ENCODE data around the gene ERMP1.

The ERMP1 gene

GRCh38 chr9:5764130-5764868, 68.6 kb downstream of the ERMP1 start:
- Histone ChIP-seq H3K4me1 (ENCODE audit: control insufficient read depth in 5 of 5, insufficient read depth in 5 of 5, low read length in 5 of 5) (no peaks in the 10 kb centered on the region), H3K27ac (ENCODE audit: low read depth, low read length) (no peak overlapping the region), H3K27me3 (ENCODE audit: control insufficient read depth in 5 of 5, insufficient read depth in 4 of 5, low read length in 5 of 5) (no peaks in the 10 kb centered on the region), H3K4me3 (ENCODE audit: low read depth in 1 of 5, low read length in 5 of 5) (no peak overlapping the region), H3K36me3 (ENCODE audit: control insufficient read depth in 5 of 5, insufficient read depth in 5 of 5, low read length in 5 of 5) (peaks cover 63 to 87% (median 71%) of the 10 kb centered on the region in 5 donors), H3K9ac (ENCODE audit: low read length in 5 of 5) (no peak overlapping the region), H3K9me3 (ENCODE audit: control insufficient read depth in 5 of 5, low read length in 5 of 5) (no peaks in the 10 kb centered on the region)

DNA sequence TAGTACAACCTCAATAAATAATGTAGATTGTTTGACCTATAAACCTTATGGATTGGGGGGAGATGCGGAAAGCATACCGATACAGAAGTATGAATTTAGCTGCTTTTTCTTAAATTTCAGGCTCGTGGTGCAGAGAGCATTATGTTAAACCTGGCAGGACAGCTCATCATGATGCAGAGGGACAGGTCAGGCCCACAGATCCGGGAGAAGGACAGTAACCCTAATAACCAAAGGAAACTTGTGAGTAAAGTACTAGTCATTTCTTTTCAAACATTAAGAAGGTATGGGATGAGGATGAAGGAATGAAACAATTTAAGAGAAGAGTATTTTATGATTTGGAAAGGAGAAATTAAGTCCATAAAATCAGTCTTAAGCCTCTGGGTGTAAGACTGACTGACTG, 70.5 kb downstream of the ERMP1 start:
- no peak overlapping the region for H3K9ac ChIP-seq (ENCODE audit: low read length in 5 of 5)
- peaks cover 58 to 83% (median 69%) of the 10 kb centered on the region in 5 donors for H3K36me3 ChIP-seq (ENCODE audit: control insufficient read depth in 5 of 5, insufficient read depth in 5 of 5, low read length in 5 of 5)
- no peak overlapping the region for H3K4me3 ChIP-seq (ENCODE audit: low read depth in 1 of 5, low read length in 5 of 5)
- no peak overlapping the region for H3K27ac ChIP-seq (ENCODE audit: low read depth, low read length)
- H3K27me3 ChIP-seq (ENCODE audit: control insufficient read depth in 5 of 5, insufficient read depth in 4 of 5, low read length in 5 of 5): no peaks in the 10 kb centered on the region
- no peaks in the 10 kb centered on the region for H3K4me1 ChIP-seq (ENCODE audit: control insufficient read depth in 5 of 5, insufficient read depth in 5 of 5, low read length in 5 of 5)
- no peaks in the 10 kb centered on the region for H3K9me3 ChIP-seq (ENCODE audit: control insufficient read depth in 5 of 5, low read length in 5 of 5)

DNA sequence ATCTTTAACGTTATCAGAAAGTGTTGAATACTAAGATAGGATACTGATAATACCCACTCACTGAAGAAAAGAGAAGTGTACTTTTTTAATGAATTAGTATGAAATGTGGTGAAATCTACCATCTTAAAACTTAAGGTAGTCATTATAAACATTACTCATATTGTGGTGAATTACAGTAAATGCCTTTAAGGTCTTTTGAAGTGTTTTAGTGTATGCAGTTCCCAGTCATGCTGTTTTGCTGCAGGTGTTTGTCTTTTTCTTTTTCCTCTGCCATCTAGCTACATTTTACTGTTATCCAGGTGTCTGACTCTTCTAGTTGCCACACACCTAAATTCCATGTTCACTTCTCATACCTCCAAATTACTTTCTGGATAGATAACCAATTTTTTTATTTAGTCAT, 72.6 kb downstream of the ERMP1 start:
- H3K27me3 ChIP-seq (ENCODE audit: control insufficient read depth in 5 of 5, insufficient read depth in 4 of 5, low read length in 5 of 5): no peaks in the 10 kb centered on the region
- no peak overlapping the region for H3K9ac ChIP-seq (ENCODE audit: low read length in 5 of 5)
- H3K4me3 ChIP-seq (ENCODE audit: low read depth in 1 of 5, low read length in 5 of 5): no peak overlapping the region
- no peak overlapping the region for H3K27ac ChIP-seq (ENCODE audit: low read depth, low read length)
- H3K4me1 ChIP-seq (ENCODE audit: control insufficient read depth in 5 of 5, insufficient read depth in 5 of 5, low read length in 5 of 5): no peaks in the 10 kb centered on the region
- no peaks in the 10 kb centered on the region for H3K9me3 ChIP-seq (ENCODE audit: control insufficient read depth in 5 of 5, low read length in 5 of 5)
- peaks cover 54 to 77% (median 68%) of the 10 kb centered on the region in 5 donors for H3K36me3 ChIP-seq (ENCODE audit: control insufficient read depth in 5 of 5, insufficient read depth in 5 of 5, low read length in 5 of 5)

- Histone ChIP-seq H3K9ac (ENCODE audit: low read length in 5 of 5) (no peak overlapping the region), H3K4me1 (ENCODE audit: control insufficient read depth in 5 of 5, insufficient read depth in 5 of 5, low read length in 5 of 5) (no peaks in the 10 kb centered on the region), H3K27ac (ENCODE audit: low read depth, low read length) (no peak overlapping the region), H3K27me3 (ENCODE audit: control insufficient read depth in 5 of 5, insufficient read depth in 4 of 5, low read length in 5 of 5) (no peaks in the 10 kb centered on the region), H3K9me3 (ENCODE audit: control insufficient read depth in 5 of 5, low read length in 5 of 5) (no peaks in the 10 kb centered on the region), H3K36me3 (ENCODE audit: control insufficient read depth in 5 of 5, insufficient read depth in 5 of 5, low read length in 5 of 5) (peaks cover 25 to 55% (median 40%) of the 10 kb centered on the region in 5 donors), H3K4me3 (ENCODE audit: low read depth in 1 of 5, low read length in 5 of 5) (no peak overlapping the region)
Measured at GRCh38 chr9:5756633-5757032, 76.3 kb downstream of the ERMP1 start.

GRCh38 chr9:5750569-5750968, 82.3 kb downstream of the ERMP1 start:
- H3K9me3 ChIP-seq (ENCODE audit: control insufficient read depth in 5 of 5, low read length in 5 of 5): no peaks in the 10 kb centered on the region
- H3K4me3 ChIP-seq (ENCODE audit: low read depth in 1 of 5, low read length in 5 of 5): no peak overlapping the region
- no peaks in the 10 kb centered on the region for H3K4me1 ChIP-seq (ENCODE audit: control insufficient read depth in 5 of 5, insufficient read depth in 5 of 5, low read length in 5 of 5)
- H3K27ac ChIP-seq (ENCODE audit: low read depth, low read length): no peak overlapping the region
- H3K27me3 ChIP-seq (ENCODE audit: control insufficient read depth in 5 of 5, insufficient read depth in 4 of 5, low read length in 5 of 5): no peaks in the 10 kb centered on the region
- no peak overlapping the region for H3K9ac ChIP-seq (ENCODE audit: low read length in 5 of 5)
- H3K36me3 ChIP-seq (ENCODE audit: control insufficient read depth in 5 of 5, insufficient read depth in 5 of 5, low read length in 5 of 5): peaks cover 31 to 58% (median 38%) of the 10 kb centered on the region in 5 donors

DNA sequence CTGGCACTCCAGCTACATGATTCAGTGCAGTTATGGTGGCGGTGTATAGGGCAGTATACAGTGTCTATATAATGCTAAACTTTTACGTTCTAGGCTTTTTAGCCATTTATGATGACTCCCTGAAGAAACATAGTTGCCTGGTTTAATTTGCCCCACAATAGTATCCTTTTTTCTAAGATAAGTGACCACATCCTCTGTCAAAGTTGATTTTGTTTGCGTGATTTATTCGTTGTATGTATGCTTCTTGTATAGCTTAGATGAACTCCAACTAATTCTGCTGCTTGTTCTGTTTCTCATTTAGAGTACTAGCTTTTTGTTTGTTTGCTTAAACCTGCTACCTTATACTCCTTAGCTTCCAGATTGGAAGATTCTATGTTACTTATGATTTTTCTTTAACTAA, 83.6 kb downstream of the ERMP1 start:
- peaks cover 35 to 64% (median 48%) of the 10 kb centered on the region in 5 donors for H3K36me3 ChIP-seq (ENCODE audit: control insufficient read depth in 5 of 5, insufficient read depth in 5 of 5, low read length in 5 of 5)
- no peak overlapping the region for H3K9ac ChIP-seq (ENCODE audit: low read length in 5 of 5)
- H3K27me3 ChIP-seq (ENCODE audit: control insufficient read depth in 5 of 5, insufficient read depth in 4 of 5, low read length in 5 of 5): no peaks in the 10 kb centered on the region
- no peaks in the 10 kb centered on the region for H3K9me3 ChIP-seq (ENCODE audit: control insufficient read depth in 5 of 5, low read length in 5 of 5)
- no peak overlapping the region for H3K27ac ChIP-seq (ENCODE audit: low read depth, low read length)
- H3K4me3 ChIP-seq (ENCODE audit: low read depth in 1 of 5, low read length in 5 of 5): no peak overlapping the region
- no peaks in the 10 kb centered on the region for H3K4me1 ChIP-seq (ENCODE audit: control insufficient read depth in 5 of 5, insufficient read depth in 5 of 5, low read length in 5 of 5)

GRCh38 chr9:5748438-5748837, 84.5 kb downstream of the ERMP1 start:
- no peak overlapping the region for H3K27ac ChIP-seq (ENCODE audit: low read depth, low read length)
- no peaks in the 10 kb centered on the region for H3K4me1 ChIP-seq (ENCODE audit: control insufficient read depth in 5 of 5, insufficient read depth in 5 of 5, low read length in 5 of 5)
- no peaks in the 10 kb centered on the region for H3K9me3 ChIP-seq (ENCODE audit: control insufficient read depth in 5 of 5, low read length in 5 of 5)
- no peak overlapping the region for H3K9ac ChIP-seq (ENCODE audit: low read length in 5 of 5)
- H3K27me3 ChIP-seq (ENCODE audit: control insufficient read depth in 5 of 5, insufficient read depth in 4 of 5, low read length in 5 of 5): no peaks in the 10 kb centered on the region
- H3K36me3 ChIP-seq (ENCODE audit: control insufficient read depth in 5 of 5, insufficient read depth in 5 of 5, low read length in 5 of 5): peaks cover 37 to 62% (median 52%) of the 10 kb centered on the region in 5 donors
- no peak overlapping the region for H3K4me3 ChIP-seq (ENCODE audit: low read depth in 1 of 5, low read length in 5 of 5)

GRCh38 chr9:5743109-5743508, 89.8 kb downstream of the ERMP1 start:
- Histone ChIP-seq H3K4me1 (ENCODE audit: control insufficient read depth in 5 of 5, insufficient read depth in 5 of 5, low read length in 5 of 5) (peaks cover 0 to 18% (median 7%) of the 10 kb centered on the region in 5 donors), H3K27me3 (ENCODE audit: control insufficient read depth in 5 of 5, insufficient read depth in 4 of 5, low read length in 5 of 5) (no peaks in the 10 kb centered on the region), H3K9ac (ENCODE audit: low read length in 5 of 5) (no peak overlapping the region), H3K36me3 (ENCODE audit: control insufficient read depth in 5 of 5, insufficient read depth in 5 of 5, low read length in 5 of 5) (peaks cover 34 to 57% (median 41%) of the 10 kb centered on the region in 5 donors), H3K9me3 (ENCODE audit: control insufficient read depth in 5 of 5, low read length in 5 of 5) (no peaks in the 10 kb centered on the region), H3K27ac (ENCODE audit: low read depth, low read length) (no peak overlapping the region), H3K4me3 (ENCODE audit: low read depth in 1 of 5, low read length in 5 of 5) (no peak overlapping the region)

DNA sequence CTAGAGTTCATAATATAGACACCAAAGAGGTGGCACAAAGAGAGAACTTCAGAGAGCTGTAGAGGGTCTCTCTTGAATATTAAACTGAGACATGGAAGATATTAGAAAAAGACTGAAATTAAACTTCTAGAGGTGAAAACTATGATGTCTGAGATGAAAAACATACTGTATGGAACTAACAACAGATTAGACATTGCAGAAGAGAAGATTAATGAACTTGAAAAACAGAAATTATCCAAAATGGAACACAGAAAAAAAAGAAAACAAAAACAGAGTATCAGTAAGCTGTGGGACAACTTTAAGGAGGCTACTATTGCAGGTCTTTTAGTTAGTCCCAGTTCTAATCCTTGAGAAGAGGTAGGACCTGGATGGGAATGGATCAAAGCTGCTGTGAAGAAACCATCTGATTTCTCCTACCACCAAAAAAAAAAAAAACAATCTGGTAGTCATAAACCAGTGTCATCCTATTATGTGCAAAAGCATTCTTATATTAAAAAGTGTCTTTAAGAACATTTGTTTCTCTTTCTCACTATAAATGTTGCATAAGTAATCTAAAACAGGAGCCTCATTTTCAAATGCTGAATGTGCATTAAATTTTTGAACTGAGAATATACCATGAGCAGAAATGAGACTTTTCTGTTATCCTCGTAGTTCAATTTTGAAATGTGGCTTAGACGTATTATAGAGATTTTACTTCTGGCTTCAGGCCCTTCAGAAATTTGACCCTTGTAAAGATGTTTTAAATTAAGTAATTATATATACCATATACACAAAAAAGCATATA, 96.2 kb downstream of the ERMP1 start:
- no peaks in the 10 kb centered on the region for H3K27me3 ChIP-seq (ENCODE audit: control insufficient read depth in 5 of 5, insufficient read depth in 4 of 5, low read length in 5 of 5)
- H3K4me1 ChIP-seq (ENCODE audit: control insufficient read depth in 5 of 5, insufficient read depth in 5 of 5, low read length in 5 of 5): peaks cover 0 to 6% (median 3%) of the 10 kb centered on the region in 5 donors
- no peak overlapping the region for H3K27ac ChIP-seq (ENCODE audit: low read depth, low read length)
- H3K9ac ChIP-seq (ENCODE audit: low read length in 5 of 5): no peak overlapping the region
- peaks cover 9 to 41% (median 32%) of the 10 kb centered on the region in 5 donors for H3K36me3 ChIP-seq (ENCODE audit: control insufficient read depth in 5 of 5, insufficient read depth in 5 of 5, low read length in 5 of 5)
- H3K9me3 ChIP-seq (ENCODE audit: control insufficient read depth in 5 of 5, low read length in 5 of 5): no peaks in the 10 kb centered on the region
- H3K4me3 ChIP-seq (ENCODE audit: low read depth in 1 of 5, low read length in 5 of 5): no peak overlapping the region

DNA sequence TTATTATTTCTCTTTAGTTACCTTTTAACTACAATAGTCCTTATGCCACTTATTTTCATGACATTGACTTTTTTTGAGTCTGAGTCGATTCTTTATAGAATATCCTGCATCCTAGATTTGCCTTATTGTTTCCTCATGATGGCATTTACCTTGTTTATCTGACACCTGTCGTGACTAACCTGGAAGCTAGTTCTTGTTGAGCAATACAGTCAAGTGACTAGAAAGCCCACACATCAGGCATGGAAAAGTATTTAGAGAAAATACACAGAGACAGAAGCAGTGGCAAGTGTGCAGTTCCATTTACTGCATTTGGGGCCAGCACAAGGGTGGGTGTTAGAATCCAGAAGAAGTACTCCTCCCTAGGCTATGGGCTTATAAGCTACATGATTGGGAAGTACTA, 97.8 kb downstream of the ERMP1 start:
- peaks cover 9 to 36% (median 30%) of the 10 kb centered on the region in 5 donors for H3K36me3 ChIP-seq (ENCODE audit: control insufficient read depth in 5 of 5, insufficient read depth in 5 of 5, low read length in 5 of 5)
- H3K27me3 ChIP-seq (ENCODE audit: control insufficient read depth in 5 of 5, insufficient read depth in 4 of 5, low read length in 5 of 5): no peaks in the 10 kb centered on the region
- no peak overlapping the region for H3K9ac ChIP-seq (ENCODE audit: low read length in 5 of 5)
- H3K4me1 ChIP-seq (ENCODE audit: control insufficient read depth in 5 of 5, insufficient read depth in 5 of 5, low read length in 5 of 5): no peaks in the 10 kb centered on the region
- H3K4me3 ChIP-seq (ENCODE audit: low read depth in 1 of 5, low read length in 5 of 5): no peak overlapping the region
- H3K9me3 ChIP-seq (ENCODE audit: control insufficient read depth in 5 of 5, low read length in 5 of 5): no peaks in the 10 kb centered on the region
- H3K27ac ChIP-seq (ENCODE audit: low read depth, low read length): no peak overlapping the region

Data from subcutaneous abdominal adipose tissue (tissue), 5 donors.